ENCODE measurements around the gene TGFBR2. TPM values are rescaled to one million over a fixed set of nuclear protein-coding genes. Genes with fewer than 3 reads are reported as not detected.

The TGFBR2 gene
- total RNA-seq, 4 donors from 2014 or later = 120 to 418 (median 218) TPM

- no peaks in the 10 kb centered on the region for H3K4me1 ChIP-seq
- H3K4me3 ChIP-seq (replicated peaks in 1 of 3) = no peak overlapping the region
- H3K9me3 ChIP-seq = no peaks in the 10 kb centered on the region
- no peak for TF ChIP-seq POLR2A (IDR thresholded peaks at IDR 0.05)
- TF ChIP-seq CTCF (IDR thresholded peaks at IDR 0.05) = no peak
- H3K36me3 ChIP-seq = no peaks in the 10 kb centered on the region
- H3K27me3 ChIP-seq = no peaks in the 10 kb centered on the region
- H3K27ac ChIP-seq = no peak overlapping the region
- intact Hi-C loops (cut with DNase I) = no loop called here
- WGBS, 2 donors = 90 to 91% methylated on average over 2 of the region's 2 CpGs
- DNase-seq = no peak
Observed at GRCh38 chr3:30587904-30588303, 18.5 kb upstream of the TGFBR2 start.

GRCh38 chr3:30596152-30596551 lies 10.2 kb upstream of the TGFBR2 start:
- intact Hi-C loops (cut with DNase I) = no loop called here
- Histone ChIP-seq H3K9me3 (no peaks in the 10 kb centered on the region), H3K27ac (no peak overlapping the region), H3K27me3 (no peaks in the 10 kb centered on the region), H3K4me1 (no peaks in the 10 kb centered on the region), H3K36me3 (no peaks in the 10 kb centered on the region), H3K4me3 (replicated peaks in 1 of 3) (no peak overlapping the region)
- WGBS, 2 donors = 90% methylated on average over 4 of the region's 4 CpGs
- DNase-seq = no peak
- TF ChIP-seq CTCF (IDR thresholded peaks at IDR 0.05) (no peak), POLR2A (IDR thresholded peaks at IDR 0.05) (no peak)

GRCh38 chr3:30597131-30597768 lies 9.2 kb upstream of the TGFBR2 start:
- no peak for TF ChIP-seq CTCF (IDR thresholded peaks at IDR 0.05)
- no peak overlapping the region for H3K27ac ChIP-seq
- no peaks in the 10 kb centered on the region for H3K9me3 ChIP-seq
- no peak overlapping the region for H3K4me3 ChIP-seq (replicated peaks in 1 of 3)
- no peaks in the 10 kb centered on the region for H3K27me3 ChIP-seq
- DNase-seq = no peak
- intact Hi-C loops (cut with DNase I) = no loop called here
- WGBS, 2 donors = 88 to 95% methylated on average over 1 of the region's 1 CpG
- no peaks in the 10 kb centered on the region for H3K4me1 ChIP-seq
- no peaks in the 10 kb centered on the region for H3K36me3 ChIP-seq

- H3K9me3 ChIP-seq = no peaks in the 10 kb centered on the region
- TF ChIP-seq CTCF (IDR thresholded peaks at IDR 0.05) (no peak), POLR2A (IDR thresholded peaks at IDR 0.05) (no peak)
- H3K4me3 ChIP-seq (replicated peaks in 1 of 3) = no peak overlapping the region
- no peak for DNase-seq
- H3K4me1 ChIP-seq = no peaks in the 10 kb centered on the region
- H3K36me3 ChIP-seq = no peaks in the 10 kb centered on the region
- intact Hi-C loops (cut with DNase I) = no loop called here
- H3K27ac ChIP-seq = no peak overlapping the region
- H3K27me3 ChIP-seq = no peaks in the 10 kb centered on the region
Observed at GRCh38 chr3:30597769-30598134, 8.6 kb upstream of the TGFBR2 start.

- 89 to 97% methylated on average over 3 of the region's 3 CpGs for WGBS, 2 donors
- H3K27me3 ChIP-seq = no peaks in the 10 kb centered on the region
- H3K9me3 ChIP-seq = no peaks in the 10 kb centered on the region
- no peaks in the 10 kb centered on the region for H3K4me1 ChIP-seq
- no peak overlapping the region for H3K27ac ChIP-seq
- no peak for DNase-seq
- no peak for TF ChIP-seq CTCF (IDR thresholded peaks at IDR 0.05)
- TF ChIP-seq POLR2A (IDR thresholded peaks at IDR 0.05) = no peak
- H3K4me3 ChIP-seq (replicated peaks in 1 of 3) = no peak overlapping the region
- H3K36me3 ChIP-seq = no peaks in the 10 kb centered on the region
- intact Hi-C loops (cut with DNase I) = no loop called here
Observed at GRCh38 chr3:30598668-30599545, 7.5 kb upstream of the TGFBR2 start.
